ENCODE measurements around the gene INTS13. TPM values are rescaled to one million over a fixed set of nuclear protein-coding genes. Genes with fewer than 3 reads are reported as not detected.
"Not testable (repeated sequence)": the region's sequence is repeated elsewhere in the genome, so short reads cannot be mapped to it uniquely, and the experiment has no call there.

The INTS13 gene
- total RNA-seq, 1 donor from 2014 or later, result 25.5 TPM

- Mint-ChIP-seq H3K36me3 (peaks cover 43% of the 10 kb centered on the region), H3K4me1 (no peaks in the 10 kb centered on the region), H3K9me3 (no peaks in the 10 kb centered on the region), H3K27ac (no peak overlapping the region), H3K4me3 (no peak overlapping the region), H3K27me3 (ENCODE audit: low read depth) (no peaks in the 10 kb centered on the region)
- TF ChIP-seq CTCF (IDR thresholded peaks at IDR 0.05; ENCODE audit: unreplicated experiment), result no peak
- no peak for DNase-seq (ENCODE audit: low spot score in 2 of 2, unreplicated experiment in 2 of 2)
These were observed 34.2 kb upstream of the INTS13 start for GRCh38 chr12:26971963-26972362.

GRCh38 chr12:26970136-26970535 lies 32.4 kb upstream of the INTS13 start:
- H3K4me1 Mint-ChIP-seq, result no peaks in the 10 kb centered on the region
- TF ChIP-seq CTCF (IDR thresholded peaks at IDR 0.05; ENCODE audit: unreplicated experiment), result no peak
- no peaks in the 10 kb centered on the region for H3K27me3 Mint-ChIP-seq (ENCODE audit: low read depth)
- no peaks in the 10 kb centered on the region for H3K9me3 Mint-ChIP-seq
- peaks cover 37% of the 10 kb centered on the region for H3K36me3 Mint-ChIP-seq
- H3K4me3 Mint-ChIP-seq, result no peak overlapping the region
- DNase-seq (ENCODE audit: low spot score in 2 of 2, unreplicated experiment in 2 of 2), result no peak
- no peak overlapping the region for H3K27ac Mint-ChIP-seq

GRCh38 chr12:26966842-26967241 lies 29.1 kb upstream of the INTS13 start:
- Mint-ChIP-seq H3K4me1 (no peaks in the 10 kb centered on the region), H3K4me3 (no peak overlapping the region), H3K27me3 (ENCODE audit: low read depth) (no peaks in the 10 kb centered on the region), H3K27ac (no peak overlapping the region), H3K36me3 (peaks cover 36% of the 10 kb centered on the region), H3K9me3 (no peaks in the 10 kb centered on the region)
- DNase-seq (ENCODE audit: low spot score in 2 of 2, unreplicated experiment in 2 of 2), result no peak
- TF ChIP-seq CTCF (IDR thresholded peaks at IDR 0.05; ENCODE audit: unreplicated experiment), result no peak

- TF ChIP-seq CTCF (IDR thresholded peaks at IDR 0.05; ENCODE audit: unreplicated experiment), result no peak
- no peaks in the 10 kb centered on the region for H3K4me1 Mint-ChIP-seq
- H3K9me3 Mint-ChIP-seq, result no peaks in the 10 kb centered on the region
- no peak for DNase-seq (ENCODE audit: low spot score in 2 of 2, unreplicated experiment in 2 of 2)
- no peak overlapping the region for H3K4me3 Mint-ChIP-seq
- no peaks in the 10 kb centered on the region for H3K27me3 Mint-ChIP-seq (ENCODE audit: low read depth)
- H3K27ac Mint-ChIP-seq, result no peak overlapping the region
- peaks cover 24% of the 10 kb centered on the region for H3K36me3 Mint-ChIP-seq
These were observed 25.6 kb upstream of the INTS13 start for GRCh38 chr12:26963413-26963812.

GRCh38 chr12:26961803-26962202 lies 24.0 kb upstream of the INTS13 start:
- Mint-ChIP-seq H3K36me3 (peaks cover 26% of the 10 kb centered on the region), H3K4me3 (no peak overlapping the region), H3K27me3 (ENCODE audit: low read depth) (no peaks in the 10 kb centered on the region), H3K27ac (no peak overlapping the region), H3K4me1 (no peaks in the 10 kb centered on the region), H3K9me3 (no peaks in the 10 kb centered on the region)
- TF ChIP-seq CTCF (IDR thresholded peaks at IDR 0.05; ENCODE audit: unreplicated experiment), result no peak
- DNase-seq (ENCODE audit: low spot score in 2 of 2, unreplicated experiment in 2 of 2), result no peak

- peaks cover 28% of the 10 kb centered on the region for H3K36me3 Mint-ChIP-seq
- H3K4me3 Mint-ChIP-seq; H3K27me3 Mint-ChIP-seq (ENCODE audit: low read depth); H3K9me3 Mint-ChIP-seq; H3K27ac Mint-ChIP-seq; H3K4me1 Mint-ChIP-seq; DNase-seq (ENCODE audit: low spot score in 2 of 2, unreplicated experiment in 2 of 2): not testable (repeated sequence)
These were observed 23.6 kb upstream of the INTS13 start for GRCh38 chr12:26961391-26961790.
